Measurements from ENCODE around the gene SOX5.
A peak's percentile ranks its signal among the peaks of the same experiment; 100 is the strongest.

SOX5 gene

DNA sequence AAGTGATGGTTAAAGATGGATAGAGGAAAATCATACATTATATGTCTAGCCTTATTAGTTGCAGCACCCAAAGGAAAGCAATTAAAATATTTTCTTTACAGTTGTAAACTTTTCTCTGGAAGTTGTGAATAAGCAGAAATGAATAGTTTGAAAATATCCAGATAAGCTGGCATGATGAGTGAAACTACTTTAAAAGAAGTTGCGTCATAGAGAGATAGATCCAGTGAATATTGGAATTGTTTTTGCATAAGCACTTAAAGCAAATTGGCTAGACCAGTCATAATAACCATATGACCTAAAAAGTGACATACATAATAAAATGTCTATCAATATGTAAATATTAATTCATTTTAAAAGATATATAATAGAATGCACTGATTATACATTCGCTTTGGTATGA is 132.1 kb downstream of the SOX5 start:
- no peak overlapping the region for H3K4me3 ChIP-seq (ENCODE audit: control insufficient read depth, low read depth, low read length)
- no peak for DNase-seq (ENCODE audit: low read depth)
- TF ChIP-seq, protein P1, sequence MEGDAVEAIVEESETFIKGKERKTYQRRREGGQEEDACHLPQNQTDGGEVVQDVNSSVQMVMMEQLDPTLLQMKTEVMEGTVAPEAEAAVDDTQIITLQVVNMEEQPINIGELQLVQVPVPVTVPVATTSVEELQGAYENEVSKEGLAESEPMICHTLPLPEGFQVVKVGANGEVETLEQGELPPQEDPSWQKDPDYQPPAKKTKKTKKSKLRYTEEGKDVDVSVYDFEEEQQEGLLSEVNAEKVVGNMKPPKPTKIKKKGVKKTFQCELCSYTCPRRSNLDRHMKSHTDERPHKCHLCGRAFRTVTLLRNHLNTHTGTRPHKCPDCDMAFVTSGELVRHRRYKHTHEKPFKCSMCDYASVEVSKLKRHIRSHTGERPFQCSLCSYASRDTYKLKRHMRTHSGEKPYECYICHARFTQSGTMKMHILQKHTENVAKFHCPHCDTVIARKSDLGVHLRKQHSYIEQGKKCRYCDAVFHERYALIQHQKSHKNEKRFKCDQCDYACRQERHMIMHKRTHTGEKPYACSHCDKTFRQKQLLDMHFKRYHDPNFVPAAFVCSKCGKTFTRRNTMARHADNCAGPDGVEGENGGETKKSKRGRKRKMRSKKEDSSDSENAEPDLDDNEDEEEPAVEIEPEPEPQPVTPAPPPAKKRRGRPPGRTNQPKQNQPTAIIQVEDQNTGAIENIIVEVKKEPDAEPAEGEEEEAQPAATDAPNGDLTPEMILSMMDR (conservative IDR thresholded peaks at IDR 0.05; ENCODE audit: control insufficient read depth, insufficient read depth, low read depth, low read length), result no peak

DNA sequence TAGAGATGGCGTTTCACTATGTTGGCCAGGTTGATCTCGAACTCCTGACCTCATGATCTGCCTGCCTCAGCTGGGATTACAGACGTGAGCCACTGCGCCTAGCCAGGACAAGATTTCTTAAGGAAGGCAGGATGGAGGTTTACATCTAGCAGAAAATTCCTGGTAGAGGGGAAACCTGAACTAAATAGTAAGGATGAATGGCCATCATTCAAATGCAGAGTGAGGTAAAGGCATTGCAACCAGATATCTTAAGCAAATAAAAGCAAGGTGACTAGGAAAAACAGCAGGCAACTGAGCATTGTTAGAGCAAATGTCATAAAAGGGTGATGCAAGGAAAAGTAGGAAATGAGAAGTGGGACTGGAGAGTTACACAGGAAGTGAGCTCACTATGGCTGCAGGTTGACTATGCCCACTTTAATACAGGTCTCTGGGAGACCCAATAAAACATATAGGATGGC is 133.0 kb downstream of the SOX5 start:
- TF ChIP-seq, protein P1 (conservative IDR thresholded peaks at IDR 0.05; ENCODE audit: control insufficient read depth, insufficient read depth, low read depth, low read length), result no peak
- DNase-seq (ENCODE audit: low read depth), result no peak
- no peak overlapping the region for H3K4me3 ChIP-seq (ENCODE audit: control insufficient read depth, low read depth, low read length)

DNA sequence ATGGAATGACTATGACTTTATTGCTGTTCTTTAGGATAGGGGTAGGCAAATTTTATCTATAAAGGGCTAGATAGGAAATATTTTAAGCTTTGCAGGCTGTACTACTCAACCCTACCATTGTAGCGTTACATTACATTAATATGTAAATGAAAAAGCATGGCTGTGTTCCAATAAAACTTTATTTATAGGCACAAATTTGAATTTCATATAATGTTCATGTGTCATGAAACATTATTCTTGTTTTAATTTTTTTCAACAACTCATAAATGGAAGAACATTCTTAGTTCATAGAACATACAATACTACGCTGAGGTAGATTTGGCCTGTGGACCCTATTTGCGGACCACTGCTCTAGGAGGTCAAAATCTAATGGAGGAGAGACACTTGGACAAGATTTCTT is 133.7 kb downstream of the SOX5 start:
- TF ChIP-seq, protein P1 (conservative IDR thresholded peaks at IDR 0.05; ENCODE audit: control insufficient read depth, insufficient read depth, low read depth, low read length), result no peak
- no peak overlapping the region for H3K4me3 ChIP-seq (ENCODE audit: control insufficient read depth, low read depth, low read length)
- DNase-seq (ENCODE audit: low read depth), result no peak

DNA sequence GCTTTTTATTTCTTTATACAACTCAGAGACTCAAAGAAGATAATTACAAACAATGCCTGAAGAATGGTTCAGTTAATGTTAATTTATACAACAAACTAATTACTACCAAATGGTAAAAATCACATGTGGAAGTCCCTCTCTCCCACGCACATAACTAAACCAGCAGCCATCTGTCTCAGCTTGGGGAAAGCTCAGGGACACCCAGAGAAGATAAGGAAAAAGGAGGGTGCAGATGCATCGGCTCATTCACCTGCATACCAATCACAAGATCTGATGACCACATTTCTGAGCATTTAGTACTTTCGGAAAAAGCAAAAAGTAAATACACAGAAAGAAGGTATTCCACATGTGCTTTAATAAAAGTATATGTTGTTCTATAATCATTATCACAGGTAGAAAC is 136.3 kb downstream of the SOX5 start:
- TF ChIP-seq, protein P1 (conservative IDR thresholded peaks at IDR 0.05; ENCODE audit: control insufficient read depth, insufficient read depth, low read depth, low read length), result no peak
- H3K4me3 ChIP-seq (ENCODE audit: control insufficient read depth, low read depth, low read length), result no peak overlapping the region
- no peak for DNase-seq (ENCODE audit: low read depth)

DNA sequence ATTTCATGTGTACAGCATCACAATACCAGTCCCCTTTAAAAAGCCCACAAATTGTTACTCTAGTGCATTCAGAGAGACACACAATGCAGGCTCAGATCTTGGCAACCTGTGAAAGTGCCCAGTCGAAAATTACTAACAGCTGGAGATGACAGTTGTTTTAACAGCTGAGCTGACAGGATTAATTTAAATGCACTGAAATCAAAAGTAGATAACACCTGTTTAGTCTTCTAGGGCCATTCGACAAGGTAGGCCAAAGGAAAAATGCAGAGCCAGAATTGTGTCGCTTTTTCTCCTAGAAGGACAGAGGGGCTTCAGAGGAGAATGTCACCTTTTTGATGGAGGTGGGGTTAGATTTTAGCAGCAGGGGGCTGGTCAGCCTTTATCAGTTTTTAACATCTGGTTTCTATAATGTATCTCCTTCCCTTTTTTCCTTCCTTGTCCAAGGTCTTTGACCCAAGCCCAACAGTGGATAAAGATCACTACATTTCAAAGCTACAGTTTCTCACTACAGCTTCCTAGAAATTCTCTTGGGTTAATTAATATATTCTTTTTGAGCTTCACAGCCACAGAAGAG is 139.1 kb downstream of the SOX5 start:
- TF ChIP-seq, protein P1 (conservative IDR thresholded peaks at IDR 0.05; ENCODE audit: control insufficient read depth, insufficient read depth, low read depth, low read length), result no peak
- no peak for DNase-seq (ENCODE audit: low read depth)
- H3K4me3 ChIP-seq (ENCODE audit: control insufficient read depth, low read depth, low read length), result no peak overlapping the region

DNA sequence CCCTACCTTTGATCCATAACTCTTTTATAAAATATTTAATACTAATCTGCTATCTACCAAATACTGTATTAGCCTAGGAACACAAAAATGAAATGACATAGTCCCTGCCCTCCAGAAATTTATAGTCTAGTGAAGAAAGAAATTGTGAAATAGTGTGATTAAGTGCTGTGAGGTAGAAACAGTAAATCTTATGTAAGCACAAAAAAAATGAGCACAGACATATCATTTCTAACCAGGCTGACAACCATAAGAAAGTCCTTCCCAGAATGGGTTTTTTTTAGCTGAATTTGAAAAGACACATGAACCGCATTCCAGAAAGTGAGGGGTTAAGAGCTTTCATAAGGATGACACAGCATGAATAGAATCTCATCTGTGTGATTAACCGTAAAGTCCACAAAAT is 145.9 kb downstream of the SOX5 start:
- no peak overlapping the region for H3K4me3 ChIP-seq (ENCODE audit: control insufficient read depth, low read depth, low read length)
- peak; percentile 1 for DNase-seq (ENCODE audit: low read depth)

More for the DNA sequence above, 145.9 kb downstream of the SOX5 start:
- TF ChIP-seq, protein P1 (conservative IDR thresholded peaks at IDR 0.05; ENCODE audit: control insufficient read depth, insufficient read depth, low read depth, low read length), result no peak

All from fibroblast of mammary gland (primary cell).